Stomach (tissue), 9 donors: ENCODE data around the gene HOXB8. TPM values are rescaled to one million over a fixed set of nuclear protein-coding genes. Genes with fewer than 3 reads are reported as not detected.

Experiments used
- DNase-seq, 2 donors: peaks; one replicate each; pipeline versions ENCODE4 v3.0.0 to v3.0.0-alpha.2; 2013 to 2019
- H3K27ac ChIP-seq, 5 donors: fragments of 200-600 bp in 4 of 5; sonication (generic) in 4 of 5; one replicate each; pipeline ENCODE4 v1.5.1; 2013 to 2019; ENCODE audit warnings: mild to moderate bottlenecking in 1 of 5, moderate library complexity in 1 of 5
- H3K27me3 ChIP-seq, 3 donors: fragments of 200-600 bp; sonication (generic); one replicate each; pipeline ENCODE4 v1.5.1; 2017 to 2019; ENCODE audit warnings: mixed run types in 1 of 3
- H3K36me3 ChIP-seq, 4 donors: fragments of 200-600 bp; sonication (generic); 1 replicate in 3 of 4; 2 replicates in 1 of 4; pipeline ENCODE4 v1.5.1; 2016 to 2019
- H3K4me1 ChIP-seq, 4 donors: fragments of 200-600 bp; sonication (generic); one replicate each; pipeline ENCODE4 v1.5.1; 2016 to 2019
- H3K4me3 ChIP-seq, 4 donors: fragments of 200-600 bp; sonication (generic) in 3 of 4; one replicate each; pipeline ENCODE4 v1.5.1; 2016 to 2019; ENCODE audit warnings: mild to moderate bottlenecking in 1 of 4
- H3K9me3 ChIP-seq, 4 donors: fragments of 200-600 bp; sonication (generic); one replicate each; pipeline ENCODE4 v1.5.1; 2016 to 2019
- CTCF ChIP-seq, 7 experiments: fragments of 450-650 bp in 4 of 7; fragments of 200-600 bp in 3 of 7; sonication (generic) in 3 of 7; IDR thresholded peaks; one replicate each; pipeline ENCODE4 v1.5.1; 2016 to 2019; ENCODE audit warnings: antibody characterized with exemption in 7 of 7, control low read depth in 2 of 7, mild to moderate bottlenecking in 1 of 7
- EP300 ChIP-seq: sonication (generic); formaldehyde crosslinking; IDR thresholded peaks from one replicate; pipeline ENCODE4 v1.6.1; 2017; ENCODE audit warnings: antibody characterized with exemption
- POLR2A ChIP-seq, 4 donors: fragments of 450-650 bp; IDR thresholded peaks; one replicate each; pipeline ENCODE4 v1.6.1; 2016; ENCODE audit warnings: antibody characterized with exemption in 4 of 4, control low read depth in 2 of 4, mild to moderate bottlenecking in 1 of 4, moderate library complexity in 1 of 4
- POLR2AphosphoS5 ChIP-seq, 3 donors: sonication (generic); formaldehyde crosslinking; IDR thresholded peaks; one replicate each; pipeline ENCODE4 v1.6.1; 2016; ENCODE audit warnings: antibody characterized with exemption in 3 of 3
- WGBS, 5 donors: extraction: QIAGEN DNeasy Blood & Tissue Kit in 3 of 5; methylation state at CpG; one replicate each; pipeline versions ENCODE4 v1.1.5 to v1.1.7; 2013 to 2018; 5-methylcytosine and 5-hydroxymethylcytosine counted together
- intact Hi-C: fragments of 100-400 bp; cut with DNase I; formaldehyde crosslinking; loops from one replicate; pipeline ENCODE4 v1.15.1; 2023; ENCODE audit warnings: low total_unique reads
- polyA plus RNA-seq, 3 donors: library from polyadenylated mRNA; stranded (reverse); fragments of 200-250 nt; gene quantifications; one replicate each; pipeline ENCODE4 v1.2.3, GENCODE V29; 2013
- total RNA-seq, 5 donors: library from RNA; depleted of rRNA; stranded (reverse); fragments of >200 nt; gene quantifications; one replicate each; pipeline versions ENCODE4 v1.1.0 to v1.2.3, GENCODE V29; 2014 to 2016
- donor health status: healthy with polysubstance abuse.
- donor health status: Bipolar disorder and iron deficiency.
- donor health status: healthy.

HOXB8 gene
- total and polyA plus RNA-seq, 8 donors: 0.46 to 13.0 (median 1.3) TPM; not detected in 1

GRCh38 chr17:48612854-48613691 lies 2.0 kb downstream of the HOXB8 start:
- 3 to 5% (median 3%) methylated on average over 62 to 67 of the region's 67 CpGs for WGBS, 5 donors
- no peaks in the 10 kb centered on the region for H3K9me3 ChIP-seq
- peak in 1 of 2 donors; percentile 66 for DNase-seq
- TF ChIP-seq CTCF (IDR thresholded peaks at IDR 0.05): peak in 1 of 7 experiments; percentile 7
- no peak for TF ChIP-seq EP300
- no peak for TF ChIP-seq POLR2A (IDR thresholded peaks at IDR 0.05)
- peak overlapping the region; percentile 48 to 62 (median 58) for H3K4me3 ChIP-seq
- H3K27me3 ChIP-seq: peaks cover 10 to 100% (median 100%) of the 10 kb centered on the region in 3 donors
- intact Hi-C loops: no loop called here
- H3K27ac ChIP-seq: peak overlapping the region in 4 of 5 donors; percentile 73 to 93 (median 80)
- no peaks in the 10 kb centered on the region for H3K36me3 ChIP-seq
- H3K4me1 ChIP-seq: peaks cover 36 to 67% (median 58%) of the 10 kb centered on the region in 4 donors

- DNase-seq: no peak
- Histone ChIP-seq H3K9me3 (no peaks in the 10 kb centered on the region), H3K27ac (peak overlapping the region in 4 of 5 donors; percentile 73 to 93 (median 80)), H3K36me3 (no peaks in the 10 kb centered on the region), H3K27me3 (peaks cover 4 to 100% (median 100%) of the 10 kb centered on the region in 3 donors), H3K4me3 (peak overlapping the region; percentile 48 to 62 (median 58)), H3K4me1 (peaks cover 30 to 60% (median 53%) of the 10 kb centered on the region in 4 donors)
- intact Hi-C loops: no loop called here
- 4 to 10% (median 6%) methylated on average over 15 of the region's 15 CpGs for WGBS, 5 donors
- TF ChIP-seq EP300 (no peak), POLR2AphosphoS5 (IDR thresholded peaks at IDR 0.05) (no peak), CTCF (IDR thresholded peaks at IDR 0.05) (no peak)
Observed at GRCh38 chr17:48612456-48612853, 2.6 kb downstream of the HOXB8 start.

- WGBS, 5 donors: 6 to 13% (median 9%) methylated on average over 30 to 36 of the region's 36 CpGs
- Histone ChIP-seq H3K27me3 (peaks cover 3 to 100% (median 100%) of the 10 kb centered on the region in 3 donors), H3K4me1 (peaks cover 30 to 59% (median 51%) of the 10 kb centered on the region in 4 donors), H3K27ac (peak overlapping the region in 4 of 5 donors; percentile 73 to 93 (median 80)), H3K9me3 (no peaks in the 10 kb centered on the region), H3K4me3 (peak overlapping the region; percentile 48 to 62 (median 58)), H3K36me3 (no peaks in the 10 kb centered on the region)
- intact Hi-C loops: no loop called here
- no peak for DNase-seq
- TF ChIP-seq POLR2A (IDR thresholded peaks at IDR 0.05) (no peak), CTCF (IDR thresholded peaks at IDR 0.05) (no peak), EP300 (no peak), POLR2AphosphoS5 (IDR thresholded peaks at IDR 0.05) (no peak)
Observed at GRCh38 chr17:48611681-48612455, 3.2 kb downstream of the HOXB8 start.

- Histone ChIP-seq H3K9me3 (peaks cover 0 to under 1% (median 0%) of the 10 kb centered on the region in 4 donors), H3K36me3 (no peaks in the 10 kb centered on the region), H3K4me3 (peak overlapping the region; percentile 48 to 62 (median 58)), H3K27ac (peak overlapping the region in 4 of 5 donors; percentile 73 to 93 (median 80)), H3K4me1 (peaks cover 30 to 56% (median 51%) of the 10 kb centered on the region in 4 donors), H3K27me3 (peaks cover 3 to 100% (median 100%) of the 10 kb centered on the region in 3 donors)
- TF ChIP-seq POLR2A (IDR thresholded peaks at IDR 0.05) (no peak), EP300 (no peak), POLR2AphosphoS5 (IDR thresholded peaks at IDR 0.05) (no peak), CTCF (IDR thresholded peaks at IDR 0.05) (no peak)
- intact Hi-C loops: no loop called here
- DNase-seq: no peak
- 3 to 9% (median 4%) methylated on average over 15 to 22 of the region's 22 CpGs for WGBS, 5 donors
Observed at GRCh38 chr17:48611213-48611612, 3.9 kb downstream of the HOXB8 start.
